NB4 (cell line): Measurements from ENCODE around the gene TCTN1.

ENCODE experiments used
- CTCF ChIP-seq: IDR thresholded peaks from one replicate; pipeline ENCODE4 v1.5.1; 2012; ENCODE audit warnings: low read depth, low read length
- MAX ChIP-seq: IDR thresholded peaks from 2 replicates; pipeline ENCODE4 v1.6.1; 2011; ENCODE audit warnings: low read depth, low read length
- POLR2A ChIP-seq: IDR thresholded peaks from 2 replicates; pipeline ENCODE4 v1.6.1; 2011; ENCODE audit warnings: mild to moderate bottlenecking; ENCODE audit not compliant: insufficient read length; ENCODE audit errors: extremely low read depth

- TF ChIP-seq CTCF (no peak), POLR2A (no peak), MAX (no peak)
These were observed 22.6 kb downstream of the TCTN1 start for GRCh38 chr12:110636516-110636915.
